ENCODE data around the gene FNDC10.
"Not testable (repeated sequence)": the region's sequence is repeated elsewhere in the genome, so short reads cannot be mapped to it uniquely, and the experiment has no call there.

The FNDC10 gene

DNA sequence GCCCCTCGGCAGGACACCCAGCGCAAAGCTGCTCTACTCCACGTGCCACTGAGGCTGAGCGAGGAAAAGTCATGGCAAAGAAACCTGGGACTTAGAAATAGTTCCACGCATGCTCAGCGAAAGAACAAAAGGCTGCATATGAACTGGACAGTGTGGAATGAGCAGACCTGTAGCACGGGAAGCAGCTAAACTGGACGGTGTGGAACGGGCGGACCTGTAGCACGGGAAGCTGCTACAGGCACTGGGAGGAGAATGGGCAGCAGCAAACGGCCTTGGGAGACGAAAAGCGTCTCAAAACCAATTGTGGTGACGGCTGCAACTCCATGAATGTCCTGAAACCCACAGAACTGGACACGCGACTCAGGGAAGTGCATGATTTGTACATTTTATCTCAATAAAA, 40.9 kb downstream of the FNDC10 start:
- no peak for TF ChIP-seq CTCF (IDR thresholded peaks at IDR 0.05; ENCODE audit: low read depth, low read length, missing control alignments)
- DNase-seq (ENCODE audit: extremely low read depth, low read depth) = no peak
- H3K4me3 ChIP-seq (replicated peaks; ENCODE audit: low read depth, low read length) = no peak overlapping the region

- no peak overlapping the region for H3K4me3 ChIP-seq (replicated peaks; ENCODE audit: low read depth, low read length)
- DNase-seq (ENCODE audit: extremely low read depth, low read depth) = no peak
- no peak for TF ChIP-seq CTCF (IDR thresholded peaks at IDR 0.05; ENCODE audit: low read depth, low read length, missing control alignments)
Measured at GRCh38 chr1:1558591-1558990, 41.3 kb downstream of the FNDC10 start.

- not testable (repeated sequence) for DNase-seq (ENCODE audit: extremely low read depth, low read depth); H3K4me3 ChIP-seq (replicated peaks; ENCODE audit: low read depth, low read length)
Measured at GRCh38 chr1:1557688-1558087, 42.2 kb downstream of the FNDC10 start.

DNA sequence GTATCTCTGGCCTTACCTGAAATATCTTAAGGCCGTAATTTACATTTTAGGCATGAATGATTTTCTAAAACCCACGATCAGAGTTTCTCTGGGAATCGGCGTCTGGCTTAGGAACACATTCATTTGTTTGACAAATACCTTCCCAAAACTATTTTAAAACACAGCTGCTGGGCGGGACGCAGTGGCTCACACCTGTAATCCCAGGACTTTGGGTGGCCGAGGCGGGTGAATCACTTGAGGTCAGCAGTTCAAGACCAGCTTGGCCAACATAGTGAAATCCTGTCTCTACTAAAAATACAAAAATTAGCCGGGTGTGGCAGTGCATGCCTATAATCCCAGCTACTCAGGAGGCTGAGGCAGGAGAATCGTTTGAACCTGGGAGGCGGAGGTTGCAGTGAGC, 43.0 kb downstream of the FNDC10 start:
- H3K4me3 ChIP-seq (replicated peaks; ENCODE audit: low read depth, low read length); DNase-seq (ENCODE audit: extremely low read depth, low read depth): not testable (repeated sequence)

GRCh38 chr1:1556505-1556904, 43.4 kb downstream of the FNDC10 start:
- TF ChIP-seq CTCF (IDR thresholded peaks at IDR 0.05; ENCODE audit: low read depth, low read length, missing control alignments) = no peak
- no peak overlapping the region for H3K4me3 ChIP-seq (replicated peaks; ENCODE audit: low read depth, low read length)
- DNase-seq (ENCODE audit: extremely low read depth, low read depth) = no peak

- no peak overlapping the region for H3K4me3 ChIP-seq (replicated peaks; ENCODE audit: low read depth, low read length)
- DNase-seq (ENCODE audit: extremely low read depth, low read depth) = peak; percentile 70
Measured at GRCh38 chr1:1554926-1555915, 44.7 kb downstream of the FNDC10 start.

GRCh38 chr1:1554550-1554925, 45.4 kb downstream of the FNDC10 start:
- H3K4me3 ChIP-seq (replicated peaks; ENCODE audit: low read depth, low read length) = no peak overlapping the region
- no peak for DNase-seq (ENCODE audit: extremely low read depth, low read depth)
- TF ChIP-seq CTCF (IDR thresholded peaks at IDR 0.05; ENCODE audit: low read depth, low read length, missing control alignments) = no peak

More at GRCh38 chr1:1554926-1555915, 44.7 kb downstream of the FNDC10 start:
- no peak for TF ChIP-seq CTCF (IDR thresholded peaks at IDR 0.05; ENCODE audit: low read depth, low read length, missing control alignments)
